GM23338 (cell line): ENCODE results near the gene PRELID2.

ENCODE experiments used
- EZH2 ChIP-seq: fragments of 200-600 bp; sonication (generic); IDR thresholded peaks from one replicate; pipeline ENCODE4 v1.8.0; 2017; ENCODE audit warnings: antibody characterized with exemption, mild to moderate bottlenecking, low read depth; ENCODE audit not compliant: unreplicated experiment
- EZH2phosphoT487 ChIP-seq: fragments of 200-600 bp; sonication (generic); IDR thresholded peaks from one replicate; pipeline ENCODE4 v1.8.1; 2018; ENCODE audit warnings: antibody characterized with exemption; ENCODE audit not compliant: unreplicated experiment
- REST ChIP-seq: IDR thresholded peaks from one replicate; pipeline ENCODE4 v1.6.1; 2018; ENCODE audit warnings: antibody characterized with exemption; ENCODE audit not compliant: unreplicated experiment

GRCh38 chr5:145775411-145775810, 59.7 kb downstream of the PRELID2 start:
- TF ChIP-seq EZH2phosphoT487 (no peak), EZH2 (no peak), REST (no peak)
